HEK293 (cell line): ENCODE results near the gene DUSP2.

ENCODE experiments used
- CTCF ChIA-PET: fragments of 350-600 bp; formaldehyde crosslinking; extraction: SDS; loops from one replicate; lab custom pipeline; 2021; ENCODE audit warnings: antibody characterized with exemption; lab: Yijun Ruan, JAX
- POLR2A ChIA-PET: fragments of 300-600 bp; formaldehyde crosslinking; extraction: SDS; loops from one replicate; lab custom pipeline; 2020; ENCODE audit warnings: antibody characterized with exemption, inconsistent platforms; lab: Yijun Ruan, JAX
- H3K27ac ChIP-seq: fragments of 200-500 bp; sonication (Bioruptor generic); 2 replicates; pipeline ENCODE4 v1.5.1; 2014; ENCODE audit warnings: low read depth, low read length, control low read depth, inconsistent platforms; ENCODE audit errors: extremely low read depth
- H3K36me3 ChIP-seq, 2 experiments: fragments of 200-500 bp in 1 of 2; sonication (Bioruptor generic) in 1 of 2; 1 replicate in 1 of 2; 2 replicates in 1 of 2; pipeline ENCODE4 v1.5.1; 2014 to 2017; ENCODE audit warnings: inconsistent platforms in 2 of 2, low read length in 2 of 2; ENCODE audit not compliant: control insufficient read depth in 2 of 2, insufficient read depth in 1 of 2
- H3K4me1 ChIP-seq: fragments of 200-500 bp; sonication (Bioruptor generic); 2 replicates; pipeline ENCODE4 v1.5.1; 2014; ENCODE audit warnings: mild to moderate bottlenecking, low read length, inconsistent platforms; ENCODE audit not compliant: control insufficient read depth, insufficient read depth
- H3K4me3 ChIP-seq: 2 replicates; pipeline ENCODE4 v1.5.1; 2011; ENCODE audit warnings: low read depth, mild to moderate bottlenecking, control low read depth, low read length, moderate library complexity
- H3K9me3 ChIP-seq: fragments of 200-500 bp; sonication (Bioruptor generic); 2 replicates; pipeline ENCODE4 v1.5.1; 2014; ENCODE audit warnings: low read depth, low read length, inconsistent platforms; ENCODE audit not compliant: control insufficient read depth, insufficient read depth
- BCL11B ChIP-seq: fragments of 450-650 bp; formaldehyde crosslinking; IDR thresholded peaks from 2 replicates; pipeline ENCODE4 v1.5.1; 2016; ENCODE audit warnings: low read depth, missing biosample characterization, missing genetic modification characterization
- GFI1B ChIP-seq: fragments of 450-650 bp; formaldehyde crosslinking; IDR thresholded peaks from 2 replicates; pipeline ENCODE4 v1.5.1; 2016; ENCODE audit warnings: missing biosample characterization, missing genetic modification characterization
- HOXD13 ChIP-seq: sonication (generic); formaldehyde crosslinking; IDR thresholded peaks from 2 replicates; pipeline ENCODE4 v1.8.0; 2022; ENCODE audit warnings: missing genetic modification reagents, borderline replicate concordance
- KLF8 ChIP-seq: fragments of 450-650 bp; formaldehyde crosslinking; IDR thresholded peaks from 2 replicates; pipeline ENCODE4 v1.5.1; 2016; ENCODE audit warnings: missing biosample characterization, missing genetic modification characterization
- PBX3 ChIP-seq: sonication (generic); formaldehyde crosslinking; IDR thresholded peaks from 2 replicates; pipeline ENCODE4 v1.8.1; 2022; ENCODE audit warnings: mild to moderate bottlenecking, moderate library complexity, missing genetic modification reagents
- ZBTB1 ChIP-seq: fragments of 450-650 bp; formaldehyde crosslinking; IDR thresholded peaks from 2 replicates; pipeline ENCODE4 v1.5.1; 2016; ENCODE audit warnings: missing biosample characterization, missing genetic modification characterization
- ZBTB7A ChIP-seq: fragments of 450-650 bp; formaldehyde crosslinking; IDR thresholded peaks from 2 replicates; pipeline ENCODE4 v1.5.1; 2016; ENCODE audit warnings: low read depth, missing biosample characterization, missing genetic modification characterization
- ZNF148 ChIP-seq: fragments of 450-650 bp; formaldehyde crosslinking; IDR thresholded peaks from 2 replicates; pipeline ENCODE4 v1.5.0; 2017; ENCODE audit warnings: missing biosample characterization, missing genetic modification characterization, borderline replicate concordance
- ZNF174 ChIP-seq: fragments of 450-650 bp; formaldehyde crosslinking; IDR thresholded peaks from 2 replicates; pipeline ENCODE4 v1.5.0; 2017; ENCODE audit warnings: missing biosample characterization, mild to moderate bottlenecking, missing genetic modification characterization
- ZNF18 ChIP-seq: fragments of 450-650 bp; formaldehyde crosslinking; IDR thresholded peaks from 2 replicates; pipeline ENCODE4 v1.5.1; 2016; ENCODE audit warnings: missing biosample characterization, missing genetic modification characterization
- ZNF214 ChIP-seq: fragments of 450-650 bp; formaldehyde crosslinking; IDR thresholded peaks from 2 replicates; pipeline ENCODE4 v1.5.1; 2017; ENCODE audit warnings: missing biosample characterization, mild to moderate bottlenecking, missing genetic modification characterization, borderline replicate concordance
- ZNF221 ChIP-seq: fragments of 450-650 bp; formaldehyde crosslinking; IDR thresholded peaks from 2 replicates; pipeline ENCODE4 v1.5.1; 2017; ENCODE audit warnings: missing biosample characterization, missing genetic modification characterization, borderline replicate concordance
- ZNF274 ChIP-seq, 2 experiments: fragments of 200-500 bp in 1 of 2; fragments of 450-650 bp in 1 of 2; sonication (Bioruptor generic) in 1 of 2; formaldehyde crosslinking in 1 of 2; IDR thresholded peaks; 2 replicates each; pipeline versions ENCODE4 v1.5.1 to v1.6.1; 2014 to 2016; ENCODE audit warnings: borderline replicate concordance in 1 of 2, inconsistent platforms in 1 of 2, low read length in 1 of 2, missing biosample characterization in 1 of 2, missing genetic modification characterization in 1 of 2
- ZNF350 ChIP-seq: fragments of 450-650 bp; formaldehyde crosslinking; IDR thresholded peaks from 2 replicates; pipeline ENCODE4 v1.5.0; 2017; ENCODE audit warnings: missing biosample characterization, mild to moderate bottlenecking, missing genetic modification characterization
- ZNF488 ChIP-seq: fragments of 450-650 bp; formaldehyde crosslinking; IDR thresholded peaks from 2 replicates; pipeline ENCODE4 v1.5.1; 2016; ENCODE audit warnings: missing biosample characterization, missing genetic modification characterization
- ZNF544 ChIP-seq: fragments of 450-650 bp; formaldehyde crosslinking; IDR thresholded peaks from 2 replicates; pipeline ENCODE4 v1.5.0; 2017; ENCODE audit warnings: missing biosample characterization, missing genetic modification characterization
- ZNF548 ChIP-seq: fragments of 450-650 bp; formaldehyde crosslinking; IDR thresholded peaks from 2 replicates; pipeline ENCODE4 v1.5.1; 2016; ENCODE audit warnings: missing biosample characterization, missing genetic modification characterization
- ZNF623 ChIP-seq: fragments of 450-650 bp; formaldehyde crosslinking; IDR thresholded peaks from 2 replicates; pipeline ENCODE4 v1.5.1; 2016; ENCODE audit warnings: missing biosample characterization, missing genetic modification characterization
- ZNF645 ChIP-seq: fragments of 450-650 bp; formaldehyde crosslinking; IDR thresholded peaks from 2 replicates; pipeline ENCODE4; 2016; ENCODE audit warnings: missing biosample characterization, missing genetic modification characterization
- ZNF76 ChIP-seq: fragments of 450-650 bp; formaldehyde crosslinking; IDR thresholded peaks from 2 replicates; pipeline ENCODE4; 2016; ENCODE audit warnings: low read depth, missing biosample characterization, missing genetic modification characterization, borderline replicate concordance
- ZNF792 ChIP-seq: fragments of 450-650 bp; formaldehyde crosslinking; IDR thresholded peaks from 2 replicates; pipeline ENCODE4 v1.5.1; 2016; ENCODE audit warnings: missing biosample characterization, missing genetic modification characterization
- ZNF837 ChIP-seq: fragments of 450-650 bp; formaldehyde crosslinking; IDR thresholded peaks from 2 replicates; pipeline ENCODE4 v1.5.1; 2016; ENCODE audit warnings: missing biosample characterization, missing genetic modification characterization
- ZSCAN30 ChIP-seq: fragments of 450-650 bp; IDR thresholded peaks from 2 replicates; pipeline ENCODE4 v1.5.1; 2018; ENCODE audit warnings: missing biosample characterization, mild to moderate bottlenecking, missing genetic modification characterization, moderate library complexity

DUSP2 gene

GRCh38 chr2:96103187-96103601 lies 42.0 kb downstream of the DUSP2 start:
- Histone ChIP-seq H3K4me1 (no peaks in the 10 kb centered on the region), H3K36me3 (no peaks in the 10 kb centered on the region), H3K9me3 (no peaks in the 10 kb centered on the region), H3K4me3 (no peak overlapping the region), H3K27ac (no peak overlapping the region)
- ChIA-PET CTCF (no interaction called here), POLR2A (interaction anchor here (0.8 kb wide), 1 partner anchor 78 kb away, joined by 5 read pairs; no protein-coding TSS in a partner anchor)
- TF ChIP-seq ZNF148 (no peak), ZNF76 (tag by site-specific recombination) (no peak), ZNF544 (tag by site-specific recombination) (no peak), GFI1B (tag by site-specific recombination) (no peak), ZNF488 (tag by site-specific recombination) (no peak), ZNF645 (tag by site-specific recombination) (no peak), ZNF792 (tag by site-specific recombination) (no peak), HOXD13 (CRISPR knock-in tag) (no peak), ZNF350 (no peak), ZBTB7A (no peak)

- no peak for TF ChIP-seq ZBTB1 (tag by site-specific recombination)
- TF ChIP-seq ZNF174, result no peak
- no peak for TF ChIP-seq ZNF274 (IDR thresholded peaks at IDR 0.05; ENCODE audit: low read length)
- TF ChIP-seq ZNF274 (tag by site-specific recombination; IDR thresholded peaks at IDR 0.05; ENCODE audit: borderline replicate concordance), result no peak
- TF ChIP-seq BCL11B (tag by site-specific recombination), result no peak
- no peak for TF ChIP-seq ZNF18 (tag by site-specific recombination)
- no peak for TF ChIP-seq ZSCAN30
- no peak for TF ChIP-seq ZNF548 (tag by site-specific recombination)
- no peak for TF ChIP-seq HOXD13 (CRISPR knock-in tag)
- TF ChIP-seq ZNF623 (tag by site-specific recombination), result no peak
- no peak for TF ChIP-seq ZNF221 (tag by site-specific recombination)
- no peak for TF ChIP-seq KLF8
- no peak for TF ChIP-seq ZNF837 (tag by site-specific recombination)
- TF ChIP-seq PBX3 (CRISPR knock-in tag), result no peak
- TF ChIP-seq ZNF214 (tag by site-specific recombination), result no peak
- ChIA-PET CTCF (interaction anchor here (1.2 to 1.4 kb wide), 2 partner anchors 36 to 110 kb away, joined by 3 read pairs; no protein-coding TSS in a partner anchor), POLR2A (no interaction called here)
- Histone ChIP-seq H3K4me3 (no peak overlapping the region), H3K27ac (no peak overlapping the region), H3K9me3 (no peaks in the 10 kb centered on the region), H3K4me1 (no peaks in the 10 kb centered on the region), H3K36me3 (no peaks in the 10 kb centered on the region)
These were observed 42.5 kb downstream of the DUSP2 start for GRCh38 chr2:96102596-96103186.
